Left lung (tissue), 10 donors: ENCODE results near the gene SLC25A26. TPM values are rescaled to one million over a fixed set of nuclear protein-coding genes. Genes with fewer than 3 reads are reported as not detected.
"Not testable (repeated sequence)": the region's sequence is repeated elsewhere in the genome, so short reads cannot be mapped to it uniquely, and the experiment has no call there.

Experiments
- ATAC-seq: fragments of 200-7000 bp; cut with Tn5 transposase; one replicate; pipeline ENCODE4 v1.9.1; 2020; ENCODE audit warnings: moderate library complexity
- DNase-seq, 4 donors: peaks; one replicate each; pipeline ENCODE4 v3.0.0-alpha.2; 2013 to 2020
- H3K27ac ChIP-seq, 2 donors: fragments of 200-600 bp; sonication (generic) in 1 of 2; one replicate each; pipeline versions ENCODE4 v1.5.0 to v1.8.0; 2020 to 2021
- H3K27me3 ChIP-seq, 2 donors: fragments of 200-600 bp; sonication (generic) in 1 of 2; one replicate each; pipeline versions ENCODE4 v1.5.0 to v1.8.0; 2020 to 2021
- H3K36me3 ChIP-seq, 2 donors: fragments of 200-600 bp; sonication (generic) in 1 of 2; one replicate each; pipeline versions ENCODE4 v1.5.0 to v1.8.0; 2020 to 2021
- H3K4me1 ChIP-seq, 2 donors: fragments of 200-600 bp; one replicate each; pipeline ENCODE4 v1.8.0; 2021
- H3K4me3 ChIP-seq, 2 donors: fragments of 200-600 bp; sonication (generic) in 1 of 2; one replicate each; pipeline versions ENCODE4 v1.5.0 to v1.8.0; 2020 to 2021; ENCODE audit warnings: mild to moderate bottlenecking in 1 of 2
- H3K9me3 ChIP-seq, 2 donors: fragments of 200-600 bp; sonication (generic) in 1 of 2; one replicate each; pipeline versions ENCODE4 v1.5.0 to v1.8.0; 2020 to 2021
- intact Hi-C, 2 donors: fragments of 100-400 bp; cut with DNase I; formaldehyde crosslinking; loops; one replicate each; pipeline versions ENCODE4 v1.11.2 to v1.14.2; 2022
- polyA plus RNA-seq, 6 donors: library from polyadenylated mRNA; unstranded; fragments of 120-200 nt; gene quantifications; one replicate each; pipeline ENCODE4 v1.2.1, GENCODE V29; 2013; ENCODE audit not compliant: insufficient read length in 6 of 6
- total RNA-seq, 2 donors: library from RNA; stranded (reverse); fragmentation: NEBNext Ultra II Directional; extraction: Animal tissue kit (Norgen Biotek cat#: 25700); gene quantifications; one replicate each; pipeline ENCODE4 v1.2.1, GENCODE V29; 2021
- TF ChIP-seq, protein P1 (sequence below), 2 donors: fragments of 200-600 bp; sonication (generic) in 1 of 2; IDR thresholded peaks; one replicate each; pipeline versions ENCODE4 v1.5.0 to v1.8.0; 2021; ENCODE audit warnings: antibody characterized with exemption in 2 of 2
- donor health status: DM: no; HTN: yes; CAD: no.
- donor health status: DM: no; HTN: no; CAD: no.

Gene SLC25A26
- total and polyA plus RNA-seq, 8 donors, result 14.2 to 26.2 (median 22.4) TPM

DNA sequence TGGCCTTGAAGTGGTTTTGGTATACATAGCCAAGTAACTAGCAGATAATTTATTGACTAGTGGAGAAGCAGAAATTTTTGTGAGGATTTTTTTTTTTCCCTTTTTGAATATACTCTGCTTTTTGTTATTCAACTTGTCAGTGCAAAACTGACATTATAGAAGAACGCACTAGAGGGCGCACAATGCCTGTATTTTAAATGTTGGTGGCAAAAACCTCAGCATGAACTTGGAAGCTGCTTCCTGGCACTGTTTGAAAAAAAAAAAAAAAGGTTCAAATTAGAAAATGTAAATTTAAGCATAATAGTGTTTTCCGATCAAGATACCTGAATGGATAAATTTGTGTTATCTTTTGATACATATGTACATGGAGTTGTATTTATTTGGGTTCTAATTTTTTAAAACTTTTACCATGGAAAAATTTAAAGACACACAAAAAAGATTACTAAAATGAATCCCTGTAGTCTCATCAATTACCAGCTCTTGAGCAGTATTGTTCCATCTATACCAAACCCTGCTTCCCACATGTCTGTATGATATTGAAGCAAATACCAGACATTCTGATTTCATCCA, 56.0 kb downstream of the SLC25A26 start:
- no peaks in the 10 kb centered on the region for H3K4me1 ChIP-seq
- intact Hi-C loops, result loop anchor here in 1 of 2 donors (5.0 kb wide), 1 partner anchor 546 kb away; no protein-coding TSS in a partner anchor
- ATAC-seq (peak; percentile 86), DNase-seq (peak in 1 of 4 donors; percentile 79)
- no peak overlapping the region for H3K27ac ChIP-seq
- TF ChIP-seq, protein P1, sequence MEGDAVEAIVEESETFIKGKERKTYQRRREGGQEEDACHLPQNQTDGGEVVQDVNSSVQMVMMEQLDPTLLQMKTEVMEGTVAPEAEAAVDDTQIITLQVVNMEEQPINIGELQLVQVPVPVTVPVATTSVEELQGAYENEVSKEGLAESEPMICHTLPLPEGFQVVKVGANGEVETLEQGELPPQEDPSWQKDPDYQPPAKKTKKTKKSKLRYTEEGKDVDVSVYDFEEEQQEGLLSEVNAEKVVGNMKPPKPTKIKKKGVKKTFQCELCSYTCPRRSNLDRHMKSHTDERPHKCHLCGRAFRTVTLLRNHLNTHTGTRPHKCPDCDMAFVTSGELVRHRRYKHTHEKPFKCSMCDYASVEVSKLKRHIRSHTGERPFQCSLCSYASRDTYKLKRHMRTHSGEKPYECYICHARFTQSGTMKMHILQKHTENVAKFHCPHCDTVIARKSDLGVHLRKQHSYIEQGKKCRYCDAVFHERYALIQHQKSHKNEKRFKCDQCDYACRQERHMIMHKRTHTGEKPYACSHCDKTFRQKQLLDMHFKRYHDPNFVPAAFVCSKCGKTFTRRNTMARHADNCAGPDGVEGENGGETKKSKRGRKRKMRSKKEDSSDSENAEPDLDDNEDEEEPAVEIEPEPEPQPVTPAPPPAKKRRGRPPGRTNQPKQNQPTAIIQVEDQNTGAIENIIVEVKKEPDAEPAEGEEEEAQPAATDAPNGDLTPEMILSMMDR (IDR thresholded peaks at IDR 0.05), result peak; percentile 61 to 70
- H3K36me3 ChIP-seq, result no peaks in the 10 kb centered on the region
- no peaks in the 10 kb centered on the region for H3K9me3 ChIP-seq
- H3K4me3 ChIP-seq, result no peak overlapping the region
- no peaks in the 10 kb centered on the region for H3K27me3 ChIP-seq

DNA sequence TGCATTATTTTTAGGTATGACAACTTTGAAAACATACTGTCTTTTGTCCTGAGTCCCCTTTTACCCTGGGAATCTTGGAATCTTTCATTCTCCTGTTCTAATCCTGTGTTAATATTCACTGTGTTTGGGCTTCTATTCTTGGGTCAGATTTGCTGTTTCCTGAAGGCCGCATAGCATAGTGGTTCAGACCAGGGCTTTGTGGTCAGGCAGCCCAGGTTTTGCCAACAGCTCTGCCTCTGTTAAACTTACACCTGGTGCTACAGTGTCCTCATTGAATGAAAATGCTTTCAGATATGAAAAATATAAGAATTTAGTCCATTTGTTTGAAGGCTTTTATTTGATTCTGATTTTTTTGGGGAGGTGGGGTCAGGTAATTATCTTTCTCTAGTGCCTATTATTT, 58.4 kb downstream of the SLC25A26 start:
- ATAC-seq, result no peak
- intact Hi-C loops, result loop anchor here in 1 of 2 donors (5.0 kb wide), 1 partner anchor 543 kb away; no protein-coding TSS in a partner anchor

DNA sequence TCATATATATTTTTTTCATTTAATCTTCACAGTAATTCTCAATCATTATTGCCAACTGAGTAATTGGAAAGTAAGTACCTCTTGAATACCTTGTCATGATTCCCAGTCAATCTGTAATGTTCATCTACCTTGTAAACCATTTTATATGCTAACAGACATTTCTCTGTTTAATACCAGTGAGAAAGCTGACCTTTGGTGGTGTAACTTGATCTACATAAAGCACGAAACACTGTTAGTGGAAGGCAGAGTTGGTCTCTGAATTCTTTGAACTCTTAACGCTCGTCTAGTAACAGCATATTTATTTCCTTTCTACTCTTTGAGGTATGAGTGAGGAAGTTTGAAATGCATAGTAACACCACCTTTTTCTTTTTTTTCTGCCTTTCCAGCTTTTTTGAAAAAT, 59.5 kb downstream of the SLC25A26 start:
- no peaks in the 10 kb centered on the region for H3K4me1 ChIP-seq
- no peak for DNase-seq

More for the DNA sequence above, 58.4 kb downstream of the SLC25A26 start:
- H3K4me3 ChIP-seq, result no peak overlapping the region
- no peaks in the 10 kb centered on the region for H3K27me3 ChIP-seq
- H3K4me1 ChIP-seq, result no peaks in the 10 kb centered on the region
- no peaks in the 10 kb centered on the region for H3K9me3 ChIP-seq
- H3K27ac ChIP-seq, result no peak overlapping the region
- H3K36me3 ChIP-seq, result no peaks in the 10 kb centered on the region
- TF ChIP-seq, protein P1 (IDR thresholded peaks at IDR 0.05), result no peak
- no peak for DNase-seq

DNA sequence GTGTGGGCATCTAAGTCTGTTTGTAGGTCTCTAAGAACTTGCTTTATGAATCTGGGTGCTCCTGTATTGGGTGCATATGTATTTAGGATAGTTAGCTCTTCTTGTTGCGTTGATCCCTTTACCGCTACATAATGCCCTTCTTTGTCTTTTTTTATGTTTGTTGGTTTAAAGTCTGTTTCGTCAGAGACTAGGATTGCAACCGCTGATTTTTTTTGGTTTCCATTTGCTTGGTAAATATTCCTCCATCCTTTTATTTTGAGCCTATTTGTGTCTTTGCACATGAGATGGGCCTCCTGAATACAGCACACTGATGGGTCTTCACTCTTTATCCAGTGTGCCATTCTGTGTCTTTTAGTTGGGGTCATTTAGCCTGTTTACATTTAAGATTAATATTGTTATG, 71.1 kb downstream of the SLC25A26 start:
- intact Hi-C loops, result not testable (repeated sequence)

More for the DNA sequence above, 59.5 kb downstream of the SLC25A26 start:
- Histone ChIP-seq H3K4me3 (no peak overlapping the region), H3K9me3 (no peaks in the 10 kb centered on the region), H3K27ac (no peak overlapping the region), H3K36me3 (no peaks in the 10 kb centered on the region), H3K27me3 (no peaks in the 10 kb centered on the region)
- intact Hi-C loops, result no loop called here
- TF ChIP-seq, protein P1 (IDR thresholded peaks at IDR 0.05), result no peak
- no peak for ATAC-seq

DNA sequence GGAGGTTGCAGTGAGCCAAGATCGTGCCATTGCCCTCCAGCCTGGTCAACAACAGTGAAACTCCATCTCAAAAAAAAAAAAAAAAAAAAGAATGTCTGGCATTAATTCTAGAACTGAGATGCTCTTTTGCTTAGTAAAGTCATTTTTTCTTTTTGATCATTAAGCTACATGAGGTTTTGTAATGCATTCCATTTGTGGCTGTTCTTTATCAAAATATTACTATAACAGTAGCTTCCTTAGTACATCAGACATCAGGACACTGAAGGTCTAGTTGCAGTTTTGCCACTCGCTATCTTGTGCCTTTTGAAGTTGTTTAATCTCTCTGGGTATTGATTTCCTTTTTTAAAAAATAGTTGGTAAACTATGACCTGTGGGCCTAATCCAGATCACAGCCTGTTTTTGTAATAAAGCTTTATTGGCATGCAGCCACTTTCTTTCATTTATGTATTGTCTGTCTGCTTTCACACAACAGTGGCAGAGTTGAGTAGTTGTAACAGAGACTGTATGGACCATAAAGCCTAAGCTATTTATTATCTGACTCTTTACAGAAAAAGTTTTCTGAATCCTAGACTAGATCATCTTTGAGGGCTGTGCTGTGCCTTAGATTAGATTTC, 76.6 kb downstream of the SLC25A26 start:
- H3K27me3 ChIP-seq, result no peaks in the 10 kb centered on the region
- ATAC-seq (no peak), DNase-seq (no peak)
- no peaks in the 10 kb centered on the region for H3K36me3 ChIP-seq
- TF ChIP-seq, protein P1 (IDR thresholded peaks at IDR 0.05), result no peak
- no peak overlapping the region for H3K4me3 ChIP-seq
- intact Hi-C loops, result no loop called here
- H3K4me1 ChIP-seq, result peaks cover 0 to 7% of the 10 kb centered on the region in 2 donors
- H3K27ac ChIP-seq, result peak overlapping the region; percentile 0 to 23
- no peaks in the 10 kb centered on the region for H3K9me3 ChIP-seq

More for the DNA sequence above, 71.1 kb downstream of the SLC25A26 start:
- not testable (repeated sequence) for H3K4me1 ChIP-seq, H3K27ac ChIP-seq, ATAC-seq, DNase-seq, H3K4me3 ChIP-seq, H3K27me3 ChIP-seq, H3K36me3 ChIP-seq, H3K9me3 ChIP-seq
